Sigmoid colon (tissue), 7 donors: ENCODE results near the gene MYH13. TPM values are rescaled to one million over a fixed set of nuclear protein-coding genes. Genes with fewer than 3 reads are reported as not detected.

Source experiments
- DNase-seq: peaks from one replicate; pipeline ENCODE4 v3.0.0-alpha.2; 2019
- H3K27ac ChIP-seq, 4 donors: fragments of 200-600 bp; sonication (generic); one replicate each; pipeline ENCODE4 v1.5.1; 2016 to 2019; ENCODE audit warnings: mild to moderate bottlenecking in 1 of 4
- H3K27me3 ChIP-seq, 3 donors: fragments of 200-600 bp; sonication (generic); one replicate each; pipeline ENCODE4 v1.5.1; 2019; ENCODE audit warnings: mild to moderate bottlenecking in 1 of 3
- H3K36me3 ChIP-seq, 4 donors: fragments of 200-600 bp; sonication (generic); one replicate each; pipeline ENCODE4 v1.5.1; 2016 to 2019
- H3K4me1 ChIP-seq, 4 donors: fragments of 200-600 bp; sonication (generic); one replicate each; pipeline ENCODE4 v1.5.1; 2017 to 2019
- H3K4me3 ChIP-seq, 4 donors: fragments of 200-600 bp; sonication (generic); one replicate each; pipeline ENCODE4 v1.5.1; 2017 to 2019; ENCODE audit warnings: mild to moderate bottlenecking in 2 of 4, moderate library complexity in 1 of 4
- H3K9me3 ChIP-seq, 4 donors: fragments of 200-600 bp in 3 of 4; sonication (generic) in 3 of 4; one replicate each; pipeline versions ENCODE4 v1.5.1 to v1.6.1; 2013 to 2019
- CTCF ChIP-seq, 4 experiments: fragments of 450-650 bp in 3 of 4; fragments of 200-600 bp in 1 of 4; IDR thresholded peaks; one replicate each; pipeline ENCODE4 v1.5.1; 2016 to 2019; ENCODE audit warnings: antibody characterized with exemption in 4 of 4, mild to moderate bottlenecking in 3 of 4, moderate library complexity in 2 of 4
- EP300 ChIP-seq, 4 donors: sonication (generic); formaldehyde crosslinking; IDR thresholded peaks; one replicate each; pipeline ENCODE4 v1.6.1; 2017; ENCODE audit warnings: antibody characterized with exemption in 4 of 4
- POLR2A ChIP-seq, 2 donors: fragments of 450-650 bp; IDR thresholded peaks; one replicate each; pipeline ENCODE4 v1.6.1; 2016; ENCODE audit warnings: antibody characterized with exemption in 2 of 2, mild to moderate bottlenecking in 2 of 2, moderate library complexity in 2 of 2
- WGBS, 2 donors: extraction: QIAGEN DNeasy Blood & Tissue Kit; methylation state at CpG; one replicate each; pipeline ENCODE4 v1.1.7; 2013; 5-methylcytosine and 5-hydroxymethylcytosine counted together
- intact Hi-C: fragments of 100-400 bp; cut with DNase I; formaldehyde crosslinking; loops from one replicate; pipeline ENCODE4 v1.15.1; 2023
- polyA plus RNA-seq, 3 donors: library from polyadenylated mRNA; stranded (reverse); fragments of 200-250 nt; gene quantifications; one replicate each; pipeline ENCODE4 v1.2.3, GENCODE V29; 2013
- total RNA-seq, 4 donors: library from RNA; depleted of rRNA; stranded (reverse); fragments of >200 nt; gene quantifications; one replicate each; pipeline ENCODE4 v1.1.0, GENCODE V29; 2016
- donor health status: healthy with polysubstance abuse.
- donor health status: Bipolar disorder and iron deficiency.
- donor health status: healthy.

Gene MYH13
- total and polyA plus RNA-seq, 7 donors, result 0.06 TPM; not detected in 6

- Histone ChIP-seq H3K27ac (no peak overlapping the region), H3K4me1 (no peaks in the 10 kb centered on the region), H3K27me3 (no peaks in the 10 kb centered on the region), H3K4me3 (no peak overlapping the region), H3K9me3 (no peaks in the 10 kb centered on the region), H3K36me3 (no peaks in the 10 kb centered on the region)
- DNase-seq, result no peak
- 51 to 60% methylated on average over 11 of the region's 11 CpGs for WGBS, 2 donors
- TF ChIP-seq CTCF (IDR thresholded peaks at IDR 0.05) (no peak), EP300 (IDR thresholded peaks at IDR 0.05) (no peak), POLR2A (IDR thresholded peaks at IDR 0.05) (no peak)
- intact Hi-C loops, result no loop called here
Observed at GRCh38 chr17:10251212-10251948, 121.4 kb downstream of the MYH13 start.

Other genes starting within 250 kb of the MYH13 start
- gene GAS7, start 174.4 kb downstream of the MYH13 start, total RNA-seq, result 10 to 100 TPM; 35.1 to 67.6 (median 59.5) TPM
- gene GAS7, start 174.4 kb downstream of the MYH13 start, polyA plus RNA-seq, result 10 to 100 TPM in 1 of 3 donors, 1 to 10 TPM in 2; 6.5 to 17.9 (median 9.6) TPM
- not detected for gene MYH8, start 48.9 kb upstream of the MYH13 start, total RNA-seq
- not detected for gene MYH8, start 48.9 kb upstream of the MYH13 start, polyA plus RNA-seq
- not detected for gene MYH4, start 96.6 kb upstream of the MYH13 start, total RNA-seq
- gene MYH4, start 96.6 kb upstream of the MYH13 start, polyA plus RNA-seq, result under 1 TPM in 1 of 3 donors, not detected in 2; 0.03 TPM
- under 1 TPM in 1 of 4 donors, not detected in 3; 0.55 TPM for gene MYH1, start 145.5 kb upstream of the MYH13 start, total RNA-seq
- gene MYH1, start 145.5 kb upstream of the MYH13 start, polyA plus RNA-seq, result under 1 TPM in 2 of 3 donors, not detected in 1; 0.01 to 0.60 TPM
- 1 to 10 TPM in 1 of 4 donors, under 1 TPM in 2, not detected in 1; 0.14 to 2.8 (median 0.36) TPM for gene MYH2, start 176.7 kb upstream of the MYH13 start, total RNA-seq
- gene MYH2, start 176.7 kb upstream of the MYH13 start, polyA plus RNA-seq, result under 1 TPM in 1 of 3 donors, not detected in 2; 0.60 TPM